D341Med (cell line): ENCODE results near the gene SLC23A1.
"Not testable (repeated sequence)": the region's sequence is repeated elsewhere in the genome, so short reads cannot be mapped to it uniquely, and the experiment has no call there.

Experiments used
- DNase-seq: peaks from one replicate; pipeline ENCODE4 v3.0.0; 2012; ENCODE audit warnings: low spot score

The SLC23A1 gene

GRCh38 chr5:139369181-139369580 is 13.9 kb downstream of the SLC23A1 start:
- DNase-seq: no peak

GRCh38 chr5:139368613-139369012 is 14.5 kb downstream of the SLC23A1 start:
- DNase-seq: no peak

- no peak for DNase-seq
Measured at GRCh38 chr5:139364466-139364865, 18.6 kb downstream of the SLC23A1 start.

GRCh38 chr5:139363937-139364336 is 19.2 kb downstream of the SLC23A1 start:
- no peak for DNase-seq

GRCh38 chr5:139361835-139362429 is 21.2 kb downstream of the SLC23A1 start:
- no peak for DNase-seq

GRCh38 chr5:139360384-139360783 is 22.7 kb downstream of the SLC23A1 start:
- DNase-seq: no peak

- no peak for DNase-seq
Measured at GRCh38 chr5:139358064-139358463, 25.0 kb downstream of the SLC23A1 start.

- not testable (repeated sequence) for DNase-seq
Measured at GRCh38 chr5:139355900-139356299, 27.2 kb downstream of the SLC23A1 start.

GRCh38 chr5:139354186-139354585 is 28.9 kb downstream of the SLC23A1 start:
- no peak for DNase-seq

- DNase-seq: not testable (repeated sequence)
Measured at GRCh38 chr5:139347863-139348262, 35.2 kb downstream of the SLC23A1 start.

- DNase-seq: not testable (repeated sequence)
Measured at GRCh38 chr5:139345442-139345841, 37.7 kb downstream of the SLC23A1 start.

- no peak for DNase-seq
Measured at GRCh38 chr5:139344177-139344576, 38.9 kb downstream of the SLC23A1 start.

GRCh38 chr5:139343476-139343875 is 39.6 kb downstream of the SLC23A1 start:
- no peak for DNase-seq

GRCh38 chr5:139342423-139342723 is 40.7 kb downstream of the SLC23A1 start:
- no peak for DNase-seq

GRCh38 chr5:139341689-139342422 is 41.2 kb downstream of the SLC23A1 start, which contains the start of gene PAIP2:
Gene PAIP2 (plus strand): TSS chr5:139341854. CDS start chr5:139363785, 21,931 bp downstream.
- peak; percentile 96 for DNase-seq

GRCh38 chr5:139341187-139341688 is 41.9 kb downstream of the SLC23A1 start:
- no peak for DNase-seq

GRCh38 chr5:139340051-139340450 is 43.0 kb downstream of the SLC23A1 start:
- DNase-seq: no peak

- no peak for DNase-seq
Measured at GRCh38 chr5:139335811-139336210, 47.3 kb downstream of the SLC23A1 start.
